Stimulated activated CD8-positive, alpha-beta memory T cell treated with anti-CD3 and anti-CD28 coated beads, Interleukin-7, amount 100 ng/mL, for 24 hours (primary cell): ENCODE results near the gene MRPL22.
"Not testable (repeated sequence)": the region's sequence is repeated elsewhere in the genome, so short reads cannot be mapped to it uniquely, and the experiment has no call there.

Source experiments
- DNase-seq: peaks from one replicate; pipeline ENCODE4 v3.0.0-alpha.2; 2020; ENCODE audit warnings: low read depth

Gene MRPL22

DNA sequence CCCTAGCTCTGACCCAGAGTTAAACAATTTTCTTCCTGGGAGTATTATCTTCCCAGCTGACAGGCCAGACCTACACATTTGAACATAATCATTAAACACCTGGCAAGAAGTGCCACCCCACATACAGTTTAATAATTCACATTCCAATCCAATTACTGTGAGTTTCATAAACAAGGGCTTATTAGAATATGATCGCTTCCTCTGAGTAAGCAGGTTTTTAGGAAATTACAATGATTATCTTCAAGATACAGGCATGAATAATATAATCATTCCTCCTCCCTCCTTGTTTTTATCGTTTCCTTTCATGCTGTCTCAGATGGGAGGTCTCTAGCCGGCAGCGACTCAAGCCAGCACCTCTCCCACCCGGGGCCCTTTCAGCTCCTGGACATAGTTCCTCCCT lies 56.9 kb downstream of the MRPL22 start:
- no peak for DNase-seq

- no peak for DNase-seq
Observed at GRCh38 chr5:154999865-155000264, 59.0 kb downstream of the MRPL22 start.

DNA sequence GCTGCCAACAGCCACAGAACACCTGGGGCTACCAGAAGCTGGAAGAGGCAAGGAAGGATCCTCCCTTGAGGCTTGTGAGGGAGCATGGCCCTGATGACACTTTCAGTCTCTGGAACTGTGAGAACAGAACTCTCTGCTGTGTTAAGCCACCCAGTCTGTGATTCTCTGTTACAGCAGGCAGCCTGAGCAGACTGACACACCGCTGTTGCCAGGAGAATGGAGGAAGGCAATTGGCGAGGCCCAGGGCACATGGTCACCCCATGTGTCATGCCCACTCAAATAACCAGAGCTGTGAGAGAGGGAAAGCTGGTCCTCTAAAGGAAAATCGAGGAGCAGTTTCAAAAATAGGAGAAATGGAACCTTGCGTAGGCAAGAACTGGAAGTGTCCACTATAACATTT lies 60.6 kb downstream of the MRPL22 start:
- no peak for DNase-seq

GRCh38 chr5:155002722-155003121 lies 61.8 kb downstream of the MRPL22 start:
- not testable (repeated sequence) for DNase-seq

DNA sequence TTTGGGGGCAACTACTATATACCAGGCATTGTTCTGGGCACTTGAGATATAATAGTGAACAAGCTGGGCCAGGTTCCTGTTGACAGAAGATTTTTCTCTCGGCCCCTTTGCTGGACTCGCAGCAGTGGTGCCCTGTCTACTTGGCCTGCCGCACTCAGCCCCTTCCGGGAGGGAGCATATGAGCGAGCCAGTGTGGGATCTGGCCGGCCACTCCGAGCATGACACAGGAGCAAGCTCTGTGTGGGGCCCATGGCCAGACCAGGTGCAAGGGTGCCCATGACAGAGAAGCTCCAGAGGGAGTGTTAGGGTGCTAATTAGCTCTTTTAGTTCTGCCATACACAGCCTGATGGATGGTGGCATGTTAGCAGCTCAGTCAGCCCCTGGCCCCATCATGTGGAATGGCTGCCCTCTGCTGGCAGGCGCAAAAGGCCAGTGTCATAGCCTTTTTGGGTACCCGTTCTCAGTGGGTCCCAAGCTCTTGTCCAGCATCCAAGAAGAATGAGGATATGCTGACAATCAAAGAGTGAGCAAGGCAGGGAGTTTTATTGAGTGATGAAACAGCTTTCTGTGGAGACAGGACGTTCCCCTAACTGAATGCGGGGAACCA lies 63.4 kb downstream of the MRPL22 start:
- DNase-seq, result no peak

- DNase-seq, result not testable (repeated sequence)
Observed at GRCh38 chr5:155006265-155006664, 65.4 kb downstream of the MRPL22 start.

GRCh38 chr5:155008669-155009068 lies 67.8 kb downstream of the MRPL22 start:
- DNase-seq, result no peak

DNA sequence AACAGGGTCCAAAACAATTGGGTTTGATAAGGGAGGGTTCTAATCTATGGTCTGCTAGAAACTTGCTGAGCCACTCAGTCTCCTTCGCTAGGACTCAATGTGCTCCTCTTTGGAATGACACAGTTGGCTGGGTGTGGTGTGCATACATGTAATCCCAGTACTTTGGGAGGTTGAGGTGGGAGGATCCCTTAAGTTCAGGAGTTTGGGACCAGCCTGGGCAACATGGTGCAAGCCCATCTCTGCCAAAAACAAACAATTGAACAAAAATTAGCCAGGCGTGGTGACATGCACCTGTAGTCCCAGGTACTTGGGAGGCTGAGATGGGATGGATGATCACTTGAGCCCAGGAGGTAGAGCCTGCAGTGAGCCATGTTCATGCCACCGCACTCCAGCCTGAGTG lies 70.0 kb downstream of the MRPL22 start:
- DNase-seq, result no peak

DNA sequence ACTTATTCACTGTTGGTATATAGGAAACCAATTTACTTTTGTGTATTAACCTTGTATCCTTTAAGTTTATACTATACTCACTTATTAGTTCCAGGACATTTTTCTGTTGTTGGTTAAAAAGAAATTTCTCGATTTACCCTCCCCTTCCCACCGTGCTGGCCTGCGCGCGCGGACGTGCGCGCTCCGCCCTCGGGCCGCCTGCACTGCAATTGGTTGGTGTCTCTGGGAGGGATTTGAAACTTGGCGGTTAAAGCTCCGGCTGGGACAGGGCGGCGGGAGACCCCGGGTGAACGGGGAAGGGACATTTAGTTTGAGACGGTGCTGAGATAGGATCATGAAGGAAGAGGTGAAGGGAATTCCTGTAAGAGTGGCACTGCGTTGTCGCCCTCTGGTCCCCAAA lies 72.7 kb downstream of the MRPL22 start, which contains the start of gene KIF4B:
KIF4B (plus strand) TSS at position 230 of the 400 bp plus-strand sequence; CDS start at position 335, 105 bp downstream.
- no peak for DNase-seq

DNA sequence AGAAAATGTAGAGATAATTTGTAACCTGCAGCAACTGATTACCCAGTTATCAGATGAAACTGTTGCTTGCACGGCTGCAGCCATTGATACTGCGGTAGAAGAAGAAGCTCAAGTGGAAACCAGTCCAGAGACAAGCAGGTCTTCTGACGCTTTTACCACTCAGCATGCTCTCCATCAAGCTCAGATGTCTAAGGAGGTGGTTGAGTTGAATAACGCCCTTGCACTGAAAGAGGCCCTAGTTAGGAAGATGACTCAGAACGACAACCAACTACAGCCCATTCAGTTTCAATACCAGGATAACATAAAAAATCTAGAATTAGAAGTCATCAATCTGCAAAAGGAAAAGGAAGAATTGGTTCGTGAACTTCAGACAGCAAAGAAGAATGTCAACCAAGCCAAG lies 74.4 kb downstream of the MRPL22 start:
- no peak for DNase-seq

DNA sequence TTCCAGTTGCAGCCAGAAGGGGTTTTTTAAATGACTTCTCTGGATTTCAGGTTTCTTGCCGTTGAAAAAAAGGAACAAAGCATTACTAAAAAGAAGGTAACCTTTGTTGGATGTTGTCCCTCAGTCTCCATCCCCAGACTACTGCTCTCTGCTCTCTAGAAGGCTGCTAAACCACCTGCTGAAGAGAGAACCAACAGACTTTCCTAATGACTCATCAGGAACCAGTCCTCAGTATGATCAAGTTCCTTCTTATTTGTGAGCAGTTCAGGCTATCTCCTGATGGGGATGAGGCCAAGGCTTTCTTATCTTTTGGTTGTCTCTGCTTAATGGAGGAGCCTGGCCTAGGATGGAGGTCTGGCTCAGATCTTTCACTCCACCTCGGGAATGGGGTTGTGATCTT lies 76.7 kb downstream of the MRPL22 start:
- DNase-seq, result no peak
